ENCODE results near the gene KRT35. TPM values are rescaled to one million over a fixed set of nuclear protein-coding genes. Genes with fewer than 3 reads are reported as not detected.

KRT35 gene
- total and polyA plus RNA-seq, 10 of the 15 experiments (the other 5 are each of a cell fraction or from before 2014, with no cell fraction given), result not detected

GRCh38 chr17:41437769-41438168 lies 43.2 kb downstream of the KRT35 start:
- Histone ChIP-seq H2AFZ (ENCODE audit: control insufficient read depth, low read depth, low read length) (no peak overlapping the region), H4K20me1 (ENCODE audit: control insufficient read depth, insufficient read depth) (no peaks in the 10 kb centered on the region), H3K9ac (ENCODE audit: control insufficient read depth, insufficient read depth, low read length) (no peak overlapping the region), H3K4me2 (ENCODE audit: control insufficient read depth, insufficient read depth) (no peak overlapping the region), H3K4me1 (ENCODE audit: control insufficient read depth, insufficient read depth, low read length) (no peaks in the 10 kb centered on the region), H3K27me3 (replicated peaks in 1 of 2; ENCODE audit: control insufficient read depth in 2 of 2, insufficient read depth in 2 of 2, low read length in 1 of 2) (peaks cover 0 to 7% of the 10 kb centered on the region in 2 experiments; a peak in 2 of 4 replicates), H3K79me2 (ENCODE audit: control insufficient read depth, insufficient read depth, low read length) (no peaks in the 10 kb centered on the region), H3K4me3 (no peak overlapping the region), H3K36me3 (ENCODE audit: control insufficient read depth in 2 of 2, insufficient read depth in 2 of 2, low read length in 1 of 2) (no peaks in the 10 kb centered on the region), H3K9me3 (replicated peaks; ENCODE audit: control insufficient read depth, insufficient read depth, low read length) (no peaks in the 10 kb centered on the region), H3K27ac (ENCODE audit: control insufficient read depth, insufficient read depth) (no peak overlapping the region)
- BruUV-seq (replicated peaks), result no TSS peak
- TF ChIP-seq SRF (IDR thresholded peaks at IDR 0.05; ENCODE audit: low read depth in 2 of 2, low read length in 2 of 2), result no peak
- TF ChIP-seq, protein P1, sequence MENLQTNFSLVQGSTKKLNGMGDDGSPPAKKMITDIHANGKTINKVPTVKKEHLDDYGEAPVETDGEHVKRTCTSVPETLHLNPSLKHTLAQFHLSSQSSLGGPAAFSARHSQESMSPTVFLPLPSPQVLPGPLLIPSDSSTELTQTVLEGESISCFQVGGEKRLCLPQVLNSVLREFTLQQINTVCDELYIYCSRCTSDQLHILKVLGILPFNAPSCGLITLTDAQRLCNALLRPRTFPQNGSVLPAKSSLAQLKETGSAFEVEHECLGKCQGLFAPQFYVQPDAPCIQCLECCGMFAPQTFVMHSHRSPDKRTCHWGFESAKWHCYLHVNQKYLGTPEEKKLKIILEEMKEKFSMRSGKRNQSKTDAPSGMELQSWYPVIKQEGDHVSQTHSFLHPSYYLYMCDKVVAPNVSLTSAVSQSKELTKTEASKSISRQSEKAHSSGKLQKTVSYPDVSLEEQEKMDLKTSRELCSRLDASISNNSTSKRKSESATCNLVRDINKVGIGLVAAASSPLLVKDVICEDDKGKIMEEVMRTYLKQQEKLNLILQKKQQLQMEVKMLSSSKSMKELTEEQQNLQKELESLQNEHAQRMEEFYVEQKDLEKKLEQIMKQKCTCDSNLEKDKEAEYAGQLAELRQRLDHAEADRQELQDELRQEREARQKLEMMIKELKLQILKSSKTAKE (IDR thresholded peaks at IDR 0.05; ENCODE audit: low read depth, poor library complexity, severe bottlenecking), result no peak
- no peak for TF ChIP-seq MYB (IDR thresholded peaks at IDR 0.05; ENCODE audit: borderline replicate concordance, low read depth, low read length)
- no peak for TF ChIP-seq NKRF (conservative IDR thresholded peaks at IDR 0.05)
- TF ChIP-seq EGR1 (IDR thresholded peaks at IDR 0.05; ENCODE audit: borderline replicate concordance in 1 of 2, low read depth in 2 of 2, low read length in 2 of 2), result no peak
- no peak for TF ChIP-seq ZNF622 (IDR thresholded peaks at IDR 0.05)
- TF ChIP-seq SREBF1 (IDR thresholded peaks at IDR 0.05; ENCODE audit: low read length), result no peak
- TF ChIP-seq IKZF2 (IDR thresholded peaks at IDR 0.05), result no peak
- TF ChIP-seq MXI1 (IDR thresholded peaks at IDR 0.05; ENCODE audit: low read depth, low read length), result no peak
- TF ChIP-seq EED (IDR thresholded peaks at IDR 0.05; ENCODE audit: low read depth), result no peak
- TF ChIP-seq SMARCA5 (IDR thresholded peaks at IDR 0.05), result no peak
- no peak for TF ChIP-seq ELK1 (IDR thresholded peaks at IDR 0.05; ENCODE audit: low read depth, low read length)
- ATAC-seq (no peak), FAIRE-seq (no peak), DNase-seq (ENCODE audit: low read depth, low spot score) (no peak)
- SMC1A ChIA-PET (ENCODE audit: uncharacterized antibody, unreplicated experiment), result no interaction called here
- WGBS (ENCODE audit: insufficient coverage, insufficient replicate concordance, low lambda C conversion rate, missing lambda C conversion rate), result 18% methylated on average over 9 of the region's 9 CpGs
- CTCF ChIA-PET, result no interaction called here
- RAD21 ChIA-PET (ENCODE audit: unreplicated experiment), result no interaction called here
- in situ Hi-C loops (cut with MboI), result no loop called here
- POLR2A ChIA-PET, result no interaction called here
- intact Hi-C loops (cut with micrococcal nuclease; ENCODE audit: unreplicated experiment), result no loop called here

All from GM12878 (cell line).